Natural killer cell (primary cell): Measurements from ENCODE around the gene NAALADL2. TPM values are rescaled to one million over a fixed set of nuclear protein-coding genes. Genes with fewer than 3 reads are reported as not detected.

ENCODE experiments used
- ATAC-seq, 3 donors: fragments of 150-1000 bp in 2 of 3; fragments of 200-7000 bp in 1 of 3; cut with Tn5 transposase; 1 replicate in 1 of 3; 2 replicates in 2 of 3; pipeline ENCODE4 v1.10.0; 2021; ENCODE audit warnings: mild to moderate bottlenecking in 2 of 3, moderate library complexity in 2 of 3
- DNase-seq, 2 donors: peaks; one replicate each; pipeline versions ENCODE4 v3.0.0 to v3.0.0-alpha.2; 2013 to 2021; ENCODE audit warnings: mixed read lengths in 1 of 2
- H3K27ac ChIP-seq: one replicate; pipeline ENCODE4 v1.5.1; 2013; ENCODE audit warnings: mild to moderate bottlenecking, low read length
- H3K27me3 ChIP-seq: one replicate; pipeline ENCODE4 v1.6.1; 2013; ENCODE audit warnings: low read length; ENCODE audit not compliant: control insufficient read depth, insufficient read depth
- H3K36me3 ChIP-seq: one replicate; pipeline ENCODE4 v1.6.1; 2013; ENCODE audit warnings: low read length; ENCODE audit not compliant: control insufficient read depth, insufficient read depth
- H3K4me1 ChIP-seq: one replicate; pipeline ENCODE4 v1.6.1; 2013; ENCODE audit warnings: low read length; ENCODE audit not compliant: control insufficient read depth, insufficient read depth
- H3K4me3 ChIP-seq: one replicate; pipeline ENCODE4 v1.5.1; 2013; ENCODE audit warnings: low read length
- H3K9me3 ChIP-seq: one replicate; pipeline ENCODE4 v1.6.1; 2013; ENCODE audit warnings: low read length; ENCODE audit not compliant: control insufficient read depth, insufficient read depth
- H3K27ac Mint-ChIP-seq, 2 donors: one replicate each; pipeline ENCODE4 v1.8.0; 2022; ENCODE audit warnings: mild to moderate bottlenecking in 2 of 2, mixed read lengths in 2 of 2, moderate library complexity in 1 of 2
- H3K27me3 Mint-ChIP-seq, 2 donors: one replicate each; pipeline ENCODE4 v1.8.0; 2022; ENCODE audit warnings: low read depth in 2 of 2, mixed read lengths in 2 of 2
- H3K36me3 Mint-ChIP-seq: one replicate; pipeline ENCODE4 v1.8.0; 2022; ENCODE audit warnings: mixed read lengths
- H3K4me1 Mint-ChIP-seq, 2 donors: one replicate each; pipeline ENCODE4 v1.8.0; 2022; ENCODE audit warnings: mixed read lengths in 2 of 2
- H3K4me3 Mint-ChIP-seq: one replicate; pipeline ENCODE4 v1.8.0; 2022; ENCODE audit warnings: mild to moderate bottlenecking, moderate library complexity, mixed read lengths
- H3K9me3 Mint-ChIP-seq, 2 donors: one replicate each; pipeline ENCODE4 v1.8.0; 2022; ENCODE audit warnings: mixed read lengths in 2 of 2
- CTCF ChIP-seq: fragments of 200-600 bp; IDR thresholded peaks from one replicate; pipeline ENCODE4 v1.8.0; 2022; ENCODE audit warnings: antibody characterized with exemption
- WGBS: methylation state at CpG from one replicate; pipeline ENCODE4 v1.1.7; 2013; ENCODE audit warnings: missing lambda C conversion rate; ENCODE audit not compliant: insufficient coverage; 5-methylcytosine and 5-hydroxymethylcytosine counted together
- intact Hi-C: fragments of 100-400 bp; cut with micrococcal nuclease; formaldehyde crosslinking; loops from one replicate; pipeline ENCODE4 v1.14.2; 2022
- total RNA-seq, 4 donors: library from RNA; stranded (reverse); fragments of 120-200 nt in 1 of 4; gene quantifications; one replicate each; pipeline versions ENCODE4 v1.2.3 to v1.2.4, GENCODE V29; 2013 to 2022

Gene NAALADL2
- total RNA-seq, 3 donors from 2014 or later (not counting 1 experiment from before 2014, with no cell fraction given): not detected

DNA sequence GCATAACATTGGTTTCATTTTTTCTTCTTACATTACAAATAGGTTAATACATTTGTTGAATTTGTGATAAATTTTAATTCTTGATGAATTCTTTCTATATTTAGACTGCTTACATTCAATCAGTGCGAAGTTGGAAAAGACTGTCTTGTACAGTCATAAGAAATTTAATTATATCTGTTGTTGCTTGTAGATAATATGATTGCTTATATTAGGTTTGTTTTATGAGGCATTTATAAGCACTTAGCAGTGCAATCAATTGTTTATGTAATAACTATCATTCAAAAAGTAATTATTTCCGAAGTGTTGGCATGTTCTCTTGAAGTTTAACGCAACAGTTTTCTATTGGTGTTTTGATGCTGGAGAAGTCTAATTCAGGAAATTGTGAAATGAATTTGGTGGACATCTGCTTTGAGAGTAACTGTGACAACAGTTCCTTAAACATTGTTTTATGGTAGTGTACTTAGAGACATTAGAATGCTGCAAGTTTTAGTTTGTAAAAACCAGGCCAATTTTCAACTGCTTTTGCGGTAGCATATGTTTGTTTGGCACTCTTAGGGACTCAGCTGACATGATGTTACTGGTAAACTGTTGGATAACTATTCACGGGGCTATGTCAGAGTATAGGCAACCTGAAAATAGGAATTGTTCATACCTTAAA lies 99.7 kb downstream of the NAALADL2 start:
- no peak overlapping the region for H3K4me3 Mint-ChIP-seq
- no peak overlapping the region for H3K27ac Mint-ChIP-seq
- TF ChIP-seq CTCF: no peak
- Histone ChIP-seq H3K36me3 (no peaks in the 10 kb centered on the region), H3K27me3 (no peaks in the 10 kb centered on the region), H3K27ac (no peak overlapping the region), H3K4me3 (no peak overlapping the region), H3K4me1 (no peaks in the 10 kb centered on the region), H3K9me3 (peaks cover 3% of the 10 kb centered on the region)
- peaks cover 9 to 26% of the 10 kb centered on the region in 2 donors for H3K9me3 Mint-ChIP-seq
- H3K36me3 Mint-ChIP-seq: no peaks in the 10 kb centered on the region
- no peaks in the 10 kb centered on the region for H3K27me3 Mint-ChIP-seq
- intact Hi-C loops: no loop called here
- WGBS: 80% methylated on average over 4 of the region's 5 CpGs
- no peak for ATAC-seq
- no peak for DNase-seq
- no peaks in the 10 kb centered on the region for H3K4me1 Mint-ChIP-seq

DNA sequence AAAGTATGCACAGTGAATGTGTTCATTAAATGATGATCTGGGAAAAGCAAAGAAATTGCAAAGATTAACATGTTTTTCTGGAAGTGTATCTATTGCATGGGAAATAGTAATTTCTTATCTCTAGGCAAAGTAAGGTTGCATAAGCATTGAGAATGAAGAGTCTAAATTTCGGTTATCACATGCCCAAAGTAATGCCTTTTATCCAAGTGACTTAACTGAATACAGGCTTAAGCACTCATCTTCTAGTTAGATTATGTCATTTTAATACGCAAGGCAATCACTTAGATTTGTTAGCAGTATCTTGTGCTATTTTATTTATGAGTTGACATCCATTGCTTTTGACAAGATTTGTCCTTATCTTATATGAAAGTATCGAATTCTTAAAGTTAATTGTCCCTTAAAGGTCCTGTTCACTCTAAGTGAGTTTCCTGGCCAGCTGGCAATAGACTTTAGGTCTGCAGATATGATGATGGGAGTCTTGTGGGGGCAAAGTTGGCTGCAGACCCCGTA lies 100.5 kb downstream of the NAALADL2 start:
- no peak for TF ChIP-seq CTCF
- Mint-ChIP-seq H3K36me3 (no peaks in the 10 kb centered on the region), H3K4me3 (no peak overlapping the region), H3K27me3 (no peaks in the 10 kb centered on the region), H3K4me1 (no peaks in the 10 kb centered on the region), H3K9me3 (peaks cover 13 to 22% of the 10 kb centered on the region in 2 donors), H3K27ac (no peak overlapping the region)
- Histone ChIP-seq H3K36me3 (no peaks in the 10 kb centered on the region), H3K4me1 (no peaks in the 10 kb centered on the region), H3K27ac (no peak overlapping the region), H3K9me3 (peaks cover 3% of the 10 kb centered on the region), H3K4me3 (no peak overlapping the region), H3K27me3 (no peaks in the 10 kb centered on the region)
- ATAC-seq (no peak), DNase-seq (no peak)
- intact Hi-C loops: no loop called here
- WGBS: 79% methylated on average over 3 of the region's 4 CpGs

- H3K9me3 ChIP-seq: peaks cover 6% of the 10 kb centered on the region
- no peak overlapping the region for H3K4me3 Mint-ChIP-seq
- no peaks in the 10 kb centered on the region for H3K36me3 ChIP-seq
- H3K27me3 Mint-ChIP-seq: no peaks in the 10 kb centered on the region
- DNase-seq (no peak), ATAC-seq (no peak)
- intact Hi-C loops: no loop called here
- no CpG with 5 or more reads among the region's 1 CpG for WGBS
- H3K4me1 Mint-ChIP-seq: no peaks in the 10 kb centered on the region
- H3K9me3 Mint-ChIP-seq: peaks cover 13 to 27% of the 10 kb centered on the region in 2 donors
- H3K36me3 Mint-ChIP-seq: no peaks in the 10 kb centered on the region
- no peak for TF ChIP-seq CTCF
- no peak overlapping the region for H3K27ac Mint-ChIP-seq
- no peak overlapping the region for H3K27ac ChIP-seq
- H3K4me3 ChIP-seq: no peak overlapping the region
- H3K27me3 ChIP-seq: no peaks in the 10 kb centered on the region
- H3K4me1 ChIP-seq: no peaks in the 10 kb centered on the region
These were observed 101.8 kb downstream of the NAALADL2 start for GRCh38 chr3:174960898-174961297.

GRCh38 chr3:174973465-174973864 lies 114.3 kb downstream of the NAALADL2 start:
- Histone ChIP-seq H3K27me3 (no peaks in the 10 kb centered on the region), H3K9me3 (no peaks in the 10 kb centered on the region), H3K4me1 (no peaks in the 10 kb centered on the region), H3K27ac (no peak overlapping the region), H3K36me3 (no peaks in the 10 kb centered on the region), H3K4me3 (no peak overlapping the region)
- no peak overlapping the region for H3K27ac Mint-ChIP-seq
- H3K27me3 Mint-ChIP-seq: no peaks in the 10 kb centered on the region
- H3K9me3 Mint-ChIP-seq: peaks cover 6 to 9% of the 10 kb centered on the region in 2 donors
- no peak overlapping the region for H3K4me3 Mint-ChIP-seq
- intact Hi-C loops: no loop called here
- DNase-seq (no peak), ATAC-seq (no peak)
- 86% methylated on average over 5 of the region's 5 CpGs for WGBS
- H3K36me3 Mint-ChIP-seq: no peaks in the 10 kb centered on the region
- H3K4me1 Mint-ChIP-seq: no peaks in the 10 kb centered on the region
- no peak for TF ChIP-seq CTCF
